Subcutaneous adipose tissue (tissue), 4 donors: ENCODE data around the gene PHLDA2. TPM values are rescaled to one million over a fixed set of nuclear protein-coding genes. Genes with fewer than 3 reads are reported as not detected.

Experiments used
- small RNA-seq: library from RNA; depleted of rRNA; stranded (forward); fragments of <200 nt; gene quantifications from one replicate; pipeline ENCODE3, GENCODE V24; 2016
- total RNA-seq, 4 donors: library from RNA; depleted of rRNA; stranded (reverse); fragments of >200 nt; gene quantifications; one replicate each; pipeline ENCODE4 v1.1.0, GENCODE V29; 2016
- TF ChIP-seq, protein P1 (sequence below): fragments of 450-650 bp; IDR thresholded peaks from one replicate; pipeline ENCODE4 v1.5.1; 2016; ENCODE audit warnings: low read depth, mild to moderate bottlenecking, control low read depth, antibody characterized with exemption, moderate library complexity

Gene PHLDA2
- total RNA-seq, 4 donors from 2014 or later = 1.2 to 1.8 TPM; not detected in 2

DNA sequence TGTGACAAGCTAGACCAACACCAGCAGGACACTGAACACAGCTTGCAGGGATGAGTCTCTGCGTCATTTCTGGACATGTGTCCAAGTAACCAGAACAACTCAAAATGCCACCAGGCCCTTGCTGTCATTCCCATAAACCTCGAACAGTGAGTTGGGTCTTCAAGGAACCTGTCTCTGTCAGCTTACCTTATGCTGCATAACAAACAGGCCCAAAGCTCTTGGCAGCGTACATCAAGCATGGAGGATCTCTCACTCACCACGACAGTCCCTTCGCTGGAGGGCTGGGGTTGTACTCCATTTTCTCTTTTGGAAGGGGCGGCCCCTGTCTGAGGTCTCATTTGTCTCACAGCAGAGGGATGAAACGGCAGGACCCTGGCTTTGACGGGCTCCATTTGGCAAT is 50.4 kb downstream of the PHLDA2 start:
- TF ChIP-seq, protein P1, sequence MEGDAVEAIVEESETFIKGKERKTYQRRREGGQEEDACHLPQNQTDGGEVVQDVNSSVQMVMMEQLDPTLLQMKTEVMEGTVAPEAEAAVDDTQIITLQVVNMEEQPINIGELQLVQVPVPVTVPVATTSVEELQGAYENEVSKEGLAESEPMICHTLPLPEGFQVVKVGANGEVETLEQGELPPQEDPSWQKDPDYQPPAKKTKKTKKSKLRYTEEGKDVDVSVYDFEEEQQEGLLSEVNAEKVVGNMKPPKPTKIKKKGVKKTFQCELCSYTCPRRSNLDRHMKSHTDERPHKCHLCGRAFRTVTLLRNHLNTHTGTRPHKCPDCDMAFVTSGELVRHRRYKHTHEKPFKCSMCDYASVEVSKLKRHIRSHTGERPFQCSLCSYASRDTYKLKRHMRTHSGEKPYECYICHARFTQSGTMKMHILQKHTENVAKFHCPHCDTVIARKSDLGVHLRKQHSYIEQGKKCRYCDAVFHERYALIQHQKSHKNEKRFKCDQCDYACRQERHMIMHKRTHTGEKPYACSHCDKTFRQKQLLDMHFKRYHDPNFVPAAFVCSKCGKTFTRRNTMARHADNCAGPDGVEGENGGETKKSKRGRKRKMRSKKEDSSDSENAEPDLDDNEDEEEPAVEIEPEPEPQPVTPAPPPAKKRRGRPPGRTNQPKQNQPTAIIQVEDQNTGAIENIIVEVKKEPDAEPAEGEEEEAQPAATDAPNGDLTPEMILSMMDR = no peak

Small RNAs within 50 kb of the gene (small RNA-seq; reads per million reads assigned to genes)
- gene SNORA54 = 30.2 reads per million, percentile 95 among the genes with 10 or more reads in this experiment

Other genes starting within 250 kb of the PHLDA2 start
- 1 to 10 TPM; 1.8 to 6.8 (median 3.9) TPM for gene KCNQ1OT1, start 229.4 kb downstream of the PHLDA2 start, total RNA-seq
- gene CDKN1C, start 43.6 kb downstream of the PHLDA2 start, total RNA-seq = 100 to 1,000 TPM in 3 of 4 donors, 10 to 100 TPM in 1; 73.3 to 347 (median 166) TPM
- gene NAP1L4, start 62.9 kb upstream of the PHLDA2 start, total RNA-seq = 100 to 1,000 TPM in 1 of 4 donors, 10 to 100 TPM in 3; 92.3 to 108 (median 94.9) TPM
- 10 to 100 TPM; 30.4 to 59.5 (median 36.1) TPM for gene CARS1, start 128.0 kb upstream of the PHLDA2 start, total RNA-seq
- gene OSBPL5, start 235.9 kb upstream of the PHLDA2 start, total RNA-seq = 10 to 100 TPM; 12.9 to 64.2 (median 22.3) TPM